HCT116 (cell line): Measurements from ENCODE around the gene PELI3. TPM values are rescaled to one million over a fixed set of nuclear protein-coding genes. Genes with fewer than 3 reads are reported as not detected.

ENCODE experiments used
- ATAC-seq: fragments of 200-7000 bp; cut with Tn5 transposase; 2 replicates; pipeline ENCODE4 v1.9.1; 2020; ENCODE audit warnings: mild to moderate bottlenecking, moderate library complexity
- BruUV-seq: library from RNA; stranded (reverse); fragments of 400-500 nt; replicated peaks from 2 replicates; lab custom pipeline; 2021; lab: Mats Ljungman, UMichigan
- CTCF ChIA-PET: fragments of 300-600 bp; sonication (Branson Sonifier 250); formaldehyde crosslinking; loops from one replicate; lab custom pipeline; 2021; ENCODE audit warnings: antibody characterized with exemption; lab: Charles Lee
- POLR2A ChIA-PET: fragments of 300-600, 350-600 bp; sonication (Branson Sonifier 250); formaldehyde crosslinking; loops from one replicate; lab custom pipeline; 2021; ENCODE audit warnings: antibody characterized with exemption; lab: Charles Lee
- RAD21 ChIA-PET, 2 experiments: fragments of 300-600 bp; sonication (Branson Sonifier 250); formaldehyde crosslinking; loops; one replicate each; lab custom pipeline; 2023; ENCODE audit warnings: low total read pairs in 2 of 2; ENCODE audit not compliant: uncharacterized antibody in 2 of 2, unreplicated experiment in 2 of 2, low non-redundant PET in 1 of 2; lab: Charles Lee
- DNase-seq: peaks from one replicate; pipeline ENCODE4 v3.0.0-alpha.2; 2010; ENCODE audit warnings: low read depth, low spot score
- H2AFZ ChIP-seq: fragments of 200-600 bp; shearing (Covaris generic), sonication (generic); 2 replicates; pipeline ENCODE4 v1.6.1; 2017; ENCODE audit warnings: low read depth, mixed run types, mixed read lengths, antibody characterized with exemption, low read length; ENCODE audit not compliant: poor library complexity, severe bottlenecking
- H3K27ac ChIP-seq: 2 replicates; pipeline ENCODE4 v1.5.1; 2012; ENCODE audit warnings: low read depth, low read length
- H3K27me3 ChIP-seq: fragments of 200-600 bp; sonication (generic); 2 replicates; pipeline ENCODE4 v1.6.1; 2016; ENCODE audit warnings: mixed run types, low read length, mixed read lengths; ENCODE audit not compliant: insufficient read depth
- H3K36me3 ChIP-seq, 2 experiments: fragments of 200-500 bp in 1 of 2; fragments of 200-600 bp in 1 of 2; sonication (Bioruptor generic) in 1 of 2; sonication (generic) in 1 of 2; 2 replicates each; pipeline versions ENCODE4 v1.5.1 to v1.6.1; 2014 to 2016; ENCODE audit warnings: low read length in 2 of 2, inconsistent platforms in 1 of 2, mixed read lengths in 1 of 2, mixed run types in 1 of 2; ENCODE audit not compliant: insufficient read depth in 2 of 2, control insufficient read depth in 1 of 2
- H3K4me1 ChIP-seq, 2 experiments: fragments of 200-600 bp in 1 of 2; sonication (generic) in 1 of 2; 2 replicates each; pipeline versions ENCODE4 v1.5.1 to v1.6.1; 2012 to 2017; ENCODE audit warnings: low read length in 2 of 2, inconsistent platforms in 1 of 2, mild to moderate bottlenecking in 1 of 2, mixed read lengths in 1 of 2, mixed run types in 1 of 2, moderate library complexity in 1 of 2; ENCODE audit not compliant: insufficient read depth in 2 of 2, control insufficient read depth in 1 of 2
- H3K4me2 ChIP-seq: fragments of 200-600 bp; sonication (generic); 2 replicates; pipeline ENCODE4 v1.6.1; 2017; ENCODE audit warnings: mixed run types, low read length, mixed read lengths
- H3K4me3 ChIP-seq, 2 experiments: fragments of 200-600 bp in 1 of 2; sonication (generic) in 1 of 2; replicated peaks in 1 of 2; 2 replicates each; pipeline ENCODE4 v1.5.1; 2011 to 2016; ENCODE audit warnings: low read length in 2 of 2, control low read depth in 1 of 2, low read depth in 1 of 2, mild to moderate bottlenecking in 1 of 2, mixed read lengths in 1 of 2, mixed run types in 1 of 2
- H3K79me2 ChIP-seq: fragments of 200-600 bp; sonication (generic); 2 replicates; pipeline ENCODE4 v1.6.1; 2017; ENCODE audit warnings: mild to moderate bottlenecking, mixed run types, low read length, moderate library complexity, mixed read lengths; ENCODE audit not compliant: insufficient read depth
- H3K9ac ChIP-seq: fragments of 200-600 bp; sonication (generic); 2 replicates; pipeline ENCODE4 v1.6.1; 2016; ENCODE audit warnings: low read length, mixed read lengths
- H3K9me2 ChIP-seq: fragments of 200-600 bp; sonication (generic), shearing (Covaris generic); 2 replicates; pipeline ENCODE4 v1.6.1; 2017; ENCODE audit warnings: mixed run types, mild to moderate bottlenecking, moderate library complexity; ENCODE audit not compliant: insufficient read depth
- H3K9me3 ChIP-seq, 2 experiments: fragments of 200-500 bp in 1 of 2; fragments of 200-600 bp in 1 of 2; sonication (Bioruptor generic) in 1 of 2; sonication (generic) in 1 of 2; 2 replicates each; pipeline ENCODE4 v1.6.1; 2014 to 2017; ENCODE audit warnings: low read length in 2 of 2, mixed read lengths in 2 of 2, inconsistent platforms in 1 of 2, low read depth in 1 of 2, mild to moderate bottlenecking in 1 of 2, mixed run types in 1 of 2, moderate library complexity in 1 of 2; ENCODE audit not compliant: control insufficient read depth in 1 of 2, insufficient read depth in 1 of 2
- H4K20me1 ChIP-seq: fragments of 200-600 bp; sonication (generic), shearing (Covaris generic); 2 replicates; pipeline ENCODE4 v1.6.1; 2017; ENCODE audit warnings: mixed run types, mild to moderate bottlenecking, moderate library complexity; ENCODE audit not compliant: insufficient read depth
- EGR1 ChIP-seq: IDR thresholded peaks from 2 replicates; pipeline ENCODE4 v1.6.1; 2012; ENCODE audit warnings: low read depth
- FOSL1 ChIP-seq: IDR thresholded peaks from 2 replicates; pipeline ENCODE4 v1.6.1; 2012; ENCODE audit warnings: low read depth
- JUND ChIP-seq: IDR thresholded peaks from 2 replicates; pipeline ENCODE4 v1.6.1; 2012
- POLR2A ChIP-seq: IDR thresholded peaks from 2 replicates; pipeline ENCODE4 v1.7.0; 2011; ENCODE audit warnings: borderline replicate concordance; ENCODE audit not compliant: insufficient read depth, insufficient read length; ENCODE audit errors: extremely low read depth
- POLR2AphosphoS5 ChIP-seq: IDR thresholded peaks from 2 replicates; pipeline ENCODE4 v1.6.1; 2011; ENCODE audit warnings: mild to moderate bottlenecking, low read depth, low read length, moderate library complexity
- SIN3A ChIP-seq: IDR thresholded peaks from 2 replicates; pipeline ENCODE4 v1.6.1; 2012; ENCODE audit warnings: low read depth
- YY1 ChIP-seq: IDR thresholded peaks from 2 replicates; pipeline ENCODE4 v1.6.1; 2011; ENCODE audit warnings: low read length, low read depth, moderate library complexity, mild to moderate bottlenecking; ENCODE audit not compliant: insufficient replicate concordance; ENCODE audit errors: extremely low read depth
- ZFX ChIP-seq: fragments of 450-650 bp; IDR thresholded peaks from 2 replicates; pipeline ENCODE4 v1.6.1; 2017
- intact Hi-C: fragments of 100-400 bp; cut with micrococcal nuclease; formaldehyde crosslinking; loops from 2 replicates; pipeline ENCODE4 v1.10.0; 2022
- total RNA-seq: library from RNA; stranded (reverse); gene quantifications from one replicate; pipeline ENCODE4 v1.2.1, GENCODE V29; 2021; ENCODE audit not compliant: unreplicated experiment
- TF ChIP-seq, protein P1 (sequence below): IDR thresholded peaks from 2 replicates; pipeline ENCODE4 v1.6.1; 2012
- TF ChIP-seq, protein P2 (sequence below): IDR thresholded peaks from 2 replicates; pipeline ENCODE4 v1.6.1; 2012; ENCODE audit warnings: low read depth

Gene PELI3
- total RNA-seq, 1 experiment from 2014 or later: 12.8 TPM

- intact Hi-C loops: no loop called here
- Histone ChIP-seq H3K4me3 (no peak overlapping the region), H3K27ac (no peak overlapping the region), H3K4me1 (peaks cover 8 to 19% of the 10 kb centered on the region in 2 experiments), H3K4me2 (no peak overlapping the region), H2AFZ (no peak overlapping the region), H3K79me2 (peaks cover 8% of the 10 kb centered on the region; the same call in 1 of the 2 replicates), H3K9ac (no peak overlapping the region), H3K36me3 (peaks cover 8 to 12% of the 10 kb centered on the region in 2 experiments; a peak in 2 of 4 replicates), H3K27me3 (no peaks in the 10 kb centered on the region), H3K9me2 (no peaks in the 10 kb centered on the region), H4K20me1 (no peaks in the 10 kb centered on the region), H3K9me3 (no peaks in the 10 kb centered on the region)
- POLR2A ChIA-PET: interaction anchor here (2.4 kb wide), 1 partner anchor 10 kb away, joined by 13 read pairs; the partner anchor contains the start of gene DPP3
- no TSS peak for BruUV-seq
- DNase-seq: no peak
- TF ChIP-seq FOSL1 (no peak), SIN3A (no peak), YY1 (no peak), ZFX (no peak), POLR2A (no peak), EGR1 (no peak), POLR2AphosphoS5 (no peak), JUND (no peak)
- TF ChIP-seq, protein P1, sequence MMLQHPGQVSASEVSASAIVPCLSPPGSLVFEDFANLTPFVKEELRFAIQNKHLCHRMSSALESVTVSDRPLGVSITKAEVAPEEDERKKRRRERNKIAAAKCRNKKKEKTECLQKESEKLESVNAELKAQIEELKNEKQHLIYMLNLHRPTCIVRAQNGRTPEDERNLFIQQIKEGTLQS: no peak
- TF ChIP-seq, protein P2, sequence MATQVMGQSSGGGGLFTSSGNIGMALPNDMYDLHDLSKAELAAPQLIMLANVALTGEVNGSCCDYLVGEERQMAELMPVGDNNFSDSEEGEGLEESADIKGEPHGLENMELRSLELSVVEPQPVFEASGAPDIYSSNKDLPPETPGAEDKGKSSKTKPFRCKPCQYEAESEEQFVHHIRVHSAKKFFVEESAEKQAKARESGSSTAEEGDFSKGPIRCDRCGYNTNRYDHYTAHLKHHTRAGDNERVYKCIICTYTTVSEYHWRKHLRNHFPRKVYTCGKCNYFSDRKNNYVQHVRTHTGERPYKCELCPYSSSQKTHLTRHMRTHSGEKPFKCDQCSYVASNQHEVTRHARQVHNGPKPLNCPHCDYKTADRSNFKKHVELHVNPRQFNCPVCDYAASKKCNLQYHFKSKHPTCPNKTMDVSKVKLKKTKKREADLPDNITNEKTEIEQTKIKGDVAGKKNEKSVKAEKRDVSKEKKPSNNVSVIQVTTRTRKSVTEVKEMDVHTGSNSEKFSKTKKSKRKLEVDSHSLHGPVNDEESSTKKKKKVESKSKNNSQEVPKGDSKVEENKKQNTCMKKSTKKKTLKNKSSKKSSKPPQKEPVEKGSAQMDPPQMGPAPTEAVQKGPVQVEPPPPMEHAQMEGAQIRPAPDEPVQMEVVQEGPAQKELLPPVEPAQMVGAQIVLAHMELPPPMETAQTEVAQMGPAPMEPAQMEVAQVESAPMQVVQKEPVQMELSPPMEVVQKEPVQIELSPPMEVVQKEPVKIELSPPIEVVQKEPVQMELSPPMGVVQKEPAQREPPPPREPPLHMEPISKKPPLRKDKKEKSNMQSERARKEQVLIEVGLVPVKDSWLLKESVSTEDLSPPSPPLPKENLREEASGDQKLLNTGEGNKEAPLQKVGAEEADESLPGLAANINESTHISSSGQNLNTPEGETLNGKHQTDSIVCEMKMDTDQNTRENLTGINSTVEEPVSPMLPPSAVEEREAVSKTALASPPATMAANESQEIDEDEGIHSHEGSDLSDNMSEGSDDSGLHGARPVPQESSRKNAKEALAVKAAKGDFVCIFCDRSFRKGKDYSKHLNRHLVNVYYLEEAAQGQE: no peak
- RAD21 ChIA-PET: no interaction called here
- CTCF ChIA-PET: interaction anchor here (0.9 kb wide), 2 partner anchors 10 to 11 kb away, joined by 3 to 5 read pairs; partner anchors contain the start of gene DPP3
- ATAC-seq: no peak
Measured at GRCh38 chr11:66469441-66469840, 2.7 kb downstream of the PELI3 start.
